Endodermal cell (in vitro differentiated cells): ENCODE data around the gene AIP. TPM values are rescaled to one million over a fixed set of nuclear protein-coding genes. Genes with fewer than 3 reads are reported as not detected.

Experiments used
- DNase-seq: peaks from one replicate; pipeline ENCODE4 v3.0.0-alpha.2; 2017
- H3K27ac ChIP-seq: 2 replicates; pipeline ENCODE4 v1.5.1; 2013; ENCODE audit warnings: mild to moderate bottlenecking, low read depth, low read length, moderate library complexity
- H3K27me3 ChIP-seq: 2 replicates; pipeline ENCODE4 v1.6.1; 2013; ENCODE audit warnings: mild to moderate bottlenecking, low read length, moderate library complexity; ENCODE audit not compliant: insufficient read depth, control insufficient read depth, poor library complexity, severe bottlenecking
- H3K36me3 ChIP-seq: 2 replicates; pipeline ENCODE4 v1.7.0; 2013; ENCODE audit warnings: mild to moderate bottlenecking, low read length, moderate library complexity; ENCODE audit not compliant: control insufficient read depth, insufficient read depth
- H3K4me1 ChIP-seq: one replicate; pipeline ENCODE4 v1.7.0; 2013; ENCODE audit warnings: low read length; ENCODE audit not compliant: control insufficient read depth, insufficient read depth
- H3K4me3 ChIP-seq: 2 replicates; pipeline ENCODE4 v1.5.1; 2013; ENCODE audit warnings: mild to moderate bottlenecking, low read length, moderate library complexity
- H3K9ac ChIP-seq: 2 replicates; pipeline ENCODE4 v1.6.1; 2013; ENCODE audit warnings: mild to moderate bottlenecking, low read length, moderate library complexity; ENCODE audit not compliant: poor library complexity, severe bottlenecking; ENCODE audit errors: extremely low read depth
- H3K9me3 ChIP-seq: 2 replicates; pipeline ENCODE4 v1.6.1; 2013; ENCODE audit warnings: mild to moderate bottlenecking, low read length, moderate library complexity; ENCODE audit not compliant: control insufficient read depth
- H3K27ac Mint-ChIP-seq: 2 replicates; pipeline ENCODE4 v1.8.0; 2020; ENCODE audit warnings: mixed read lengths
- H3K27me3 Mint-ChIP-seq: 2 replicates; pipeline ENCODE4 v1.8.0; 2021; ENCODE audit warnings: mild to moderate bottlenecking, mixed read lengths; ENCODE audit not compliant: insufficient read depth
- H3K36me3 Mint-ChIP-seq: 2 replicates; pipeline ENCODE4 v1.8.0; 2020; ENCODE audit warnings: low read depth, mixed read lengths
- H3K4me1 Mint-ChIP-seq: 2 replicates; pipeline ENCODE4 v1.8.0; 2020; ENCODE audit warnings: mixed read lengths
- H3K4me3 Mint-ChIP-seq: 2 replicates; pipeline ENCODE4 v1.8.0; 2020; ENCODE audit warnings: mild to moderate bottlenecking, moderate library complexity, mixed read lengths
- H3K9me3 Mint-ChIP-seq: 2 replicates; pipeline ENCODE4 v1.8.0; 2020; ENCODE audit warnings: mild to moderate bottlenecking, mixed read lengths
- WGBS, 2 experiments: methylation state at CpG; one replicate each; pipeline versions ENCODE4 v1.1.5 to v1.1.7; 2013; ENCODE audit warnings: missing lambda C conversion rate in 2 of 2, mixed read lengths in 1 of 2; ENCODE audit not compliant: insufficient coverage in 1 of 2, insufficient read length in 1 of 2; 5-methylcytosine and 5-hydroxymethylcytosine counted together
- total RNA-seq, 2 donors: library from RNA; stranded (reverse); fragmentation: NEBNext Ultra II Directional in 1 of 2; extraction: Animal tissue kit (Norgen Biotek cat#: 25700) in 1 of 2; gene quantifications; 2 replicates in 1 of 2; 3 replicates in 1 of 2; pipeline ENCODE4 v1.2.1, GENCODE V29; 2021
- TF ChIP-seq, protein P1 (sequence below): fragments of 200-600 bp; sonication (generic); conservative IDR thresholded peaks from 2 replicates; pipeline ENCODE4 v1.5.0; 2021; ENCODE audit warnings: antibody characterized with exemption, mild to moderate bottlenecking

The AIP gene
- total RNA-seq, 2 donors from 2014 or later = 27.6 to 33.8 TPM

DNA sequence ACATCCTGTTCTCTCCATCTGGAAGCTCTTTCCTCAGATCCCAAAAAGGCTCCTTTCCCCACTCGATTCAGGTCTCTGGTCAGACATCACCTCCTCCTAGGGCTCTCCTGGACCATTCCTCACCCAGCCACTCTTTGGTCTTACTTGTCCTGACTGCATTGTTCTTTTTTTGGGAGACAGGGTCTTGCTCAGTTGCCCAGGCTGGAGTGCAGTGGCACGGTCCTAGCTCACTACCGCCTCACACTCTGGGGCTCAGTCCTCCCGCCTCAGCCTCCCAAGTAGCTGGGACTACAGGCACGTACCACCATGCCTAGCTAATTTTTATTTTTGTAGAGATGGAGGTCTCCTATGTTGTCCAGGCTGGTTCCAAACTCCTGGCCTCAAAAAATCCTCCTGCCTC lies 37.3 kb upstream of the AIP start:
- peaks cover 12% of the 10 kb centered on the region for H3K36me3 Mint-ChIP-seq
- Histone ChIP-seq H3K4me3 (no peak overlapping the region), H3K9me3 (no peaks in the 10 kb centered on the region), H3K27me3 (no peaks in the 10 kb centered on the region), H3K9ac (no peak overlapping the region), H3K36me3 (peaks cover 13% of the 10 kb centered on the region), H3K4me1 (no peaks in the 10 kb centered on the region), H3K27ac (no peak overlapping the region)
- H3K27me3 Mint-ChIP-seq = no peaks in the 10 kb centered on the region
- WGBS, 2 experiments = 83 to 89% methylated on average over 3 to 5 of the region's 5 CpGs
- H3K27ac Mint-ChIP-seq = peak overlapping the region; percentile 23
- no peaks in the 10 kb centered on the region for H3K4me1 Mint-ChIP-seq
- H3K9me3 Mint-ChIP-seq = no peaks in the 10 kb centered on the region
- no peak overlapping the region for H3K4me3 Mint-ChIP-seq
- TF ChIP-seq, protein P1, sequence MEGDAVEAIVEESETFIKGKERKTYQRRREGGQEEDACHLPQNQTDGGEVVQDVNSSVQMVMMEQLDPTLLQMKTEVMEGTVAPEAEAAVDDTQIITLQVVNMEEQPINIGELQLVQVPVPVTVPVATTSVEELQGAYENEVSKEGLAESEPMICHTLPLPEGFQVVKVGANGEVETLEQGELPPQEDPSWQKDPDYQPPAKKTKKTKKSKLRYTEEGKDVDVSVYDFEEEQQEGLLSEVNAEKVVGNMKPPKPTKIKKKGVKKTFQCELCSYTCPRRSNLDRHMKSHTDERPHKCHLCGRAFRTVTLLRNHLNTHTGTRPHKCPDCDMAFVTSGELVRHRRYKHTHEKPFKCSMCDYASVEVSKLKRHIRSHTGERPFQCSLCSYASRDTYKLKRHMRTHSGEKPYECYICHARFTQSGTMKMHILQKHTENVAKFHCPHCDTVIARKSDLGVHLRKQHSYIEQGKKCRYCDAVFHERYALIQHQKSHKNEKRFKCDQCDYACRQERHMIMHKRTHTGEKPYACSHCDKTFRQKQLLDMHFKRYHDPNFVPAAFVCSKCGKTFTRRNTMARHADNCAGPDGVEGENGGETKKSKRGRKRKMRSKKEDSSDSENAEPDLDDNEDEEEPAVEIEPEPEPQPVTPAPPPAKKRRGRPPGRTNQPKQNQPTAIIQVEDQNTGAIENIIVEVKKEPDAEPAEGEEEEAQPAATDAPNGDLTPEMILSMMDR = no peak
- no peak for DNase-seq

DNA sequence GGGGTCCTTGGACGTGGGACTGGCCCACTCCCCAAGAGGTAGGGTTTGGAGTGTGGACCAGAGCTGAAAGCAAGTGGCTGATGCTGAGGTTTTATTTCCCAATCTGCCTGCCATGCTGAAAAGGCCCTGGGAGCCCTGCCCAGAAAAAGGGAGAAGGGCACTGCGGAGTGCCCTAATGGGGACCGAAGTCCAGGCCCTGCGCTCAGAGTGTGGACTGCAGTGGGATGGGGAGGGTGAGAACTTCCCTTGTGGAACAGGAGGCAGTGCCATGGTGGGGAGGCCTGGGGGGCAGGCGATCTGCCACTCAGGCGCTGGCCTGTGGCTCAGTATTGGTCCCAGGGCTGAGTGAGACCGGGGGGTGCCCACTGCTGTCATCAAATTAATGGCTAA lies 34.6 kb upstream of the AIP start:
- H3K27me3 Mint-ChIP-seq = no peaks in the 10 kb centered on the region
- H3K36me3 ChIP-seq = no peaks in the 10 kb centered on the region
- no peaks in the 10 kb centered on the region for H3K4me1 Mint-ChIP-seq
- no peak overlapping the region for H3K4me3 Mint-ChIP-seq
- TF ChIP-seq, protein P1 = no peak
- no peaks in the 10 kb centered on the region for H3K4me1 ChIP-seq
- H3K9ac ChIP-seq = no peak overlapping the region
- H3K9me3 Mint-ChIP-seq = no peaks in the 10 kb centered on the region
- no peaks in the 10 kb centered on the region for H3K36me3 Mint-ChIP-seq
- no peak overlapping the region for H3K27ac Mint-ChIP-seq
- WGBS, 2 experiments = 95 to 100% methylated on average over 3 to 7 of the region's 7 CpGs
- H3K27ac ChIP-seq = no peak overlapping the region
- no peak overlapping the region for H3K4me3 ChIP-seq
- H3K9me3 ChIP-seq = no peaks in the 10 kb centered on the region
- DNase-seq = no peak
- no peaks in the 10 kb centered on the region for H3K27me3 ChIP-seq

DNA sequence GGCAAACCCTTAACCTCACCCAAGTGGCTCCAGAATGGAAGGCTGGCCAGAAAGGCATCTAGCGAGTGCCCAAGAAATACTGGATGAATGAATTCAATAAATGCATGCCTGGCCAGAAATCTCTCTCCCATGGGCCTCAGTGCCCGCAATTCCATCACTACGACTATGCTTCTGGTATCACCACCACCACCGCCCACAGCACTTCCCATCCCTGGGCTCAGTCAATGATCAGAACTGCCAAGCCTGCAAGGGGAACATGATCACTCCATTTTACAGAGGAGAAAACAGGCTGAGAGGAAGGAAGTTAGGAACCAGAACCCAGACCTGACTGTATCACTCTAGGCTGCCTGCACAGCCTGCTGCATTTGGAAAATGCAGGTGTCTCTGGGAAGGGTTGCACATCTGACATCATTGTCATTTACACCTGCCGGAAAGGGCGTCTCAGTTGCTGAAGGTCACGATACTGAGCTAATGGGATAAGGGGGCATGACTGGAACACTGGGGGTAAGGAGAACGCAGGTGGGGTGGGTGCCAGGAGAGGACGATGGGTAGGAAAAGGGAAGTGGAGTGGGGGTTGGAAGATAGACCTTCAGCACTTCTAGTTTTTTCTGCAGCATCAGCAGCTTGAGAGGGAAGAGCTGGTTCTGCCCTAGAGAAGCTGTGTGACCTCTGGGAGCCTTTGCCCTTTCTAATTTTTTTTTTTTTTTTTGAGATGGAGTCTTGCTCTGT lies 33.5 kb upstream of the AIP start:
- DNase-seq = no peak

More for the DNA sequence above, 33.5 kb upstream of the AIP start:
- TF ChIP-seq, protein P1 = no peak
- no peak overlapping the region for H3K27ac Mint-ChIP-seq
- Histone ChIP-seq H3K9me3 (no peaks in the 10 kb centered on the region), H3K36me3 (no peaks in the 10 kb centered on the region), H3K9ac (no peak overlapping the region), H3K4me1 (no peaks in the 10 kb centered on the region), H3K27me3 (no peaks in the 10 kb centered on the region), H3K4me3 (no peak overlapping the region), H3K27ac (no peak overlapping the region)
- no peaks in the 10 kb centered on the region for H3K27me3 Mint-ChIP-seq
- WGBS, 2 experiments = 93 to 100% methylated on average over 6 to 9 of the region's 9 CpGs
- H3K9me3 Mint-ChIP-seq = no peaks in the 10 kb centered on the region
- no peak overlapping the region for H3K4me3 Mint-ChIP-seq
- no peaks in the 10 kb centered on the region for H3K4me1 Mint-ChIP-seq
- H3K36me3 Mint-ChIP-seq = no peaks in the 10 kb centered on the region
